CD4-positive, alpha-beta T cell treated with Interleukin-17A for 4 hours (primary cell): ENCODE data around the gene HOXD13.

Experiments
- DNase-seq: peaks from one replicate; pipeline ENCODE4 v3.0.0-alpha.2; 2020; ENCODE audit warnings: mixed read lengths

HOXD13 gene

DNA sequence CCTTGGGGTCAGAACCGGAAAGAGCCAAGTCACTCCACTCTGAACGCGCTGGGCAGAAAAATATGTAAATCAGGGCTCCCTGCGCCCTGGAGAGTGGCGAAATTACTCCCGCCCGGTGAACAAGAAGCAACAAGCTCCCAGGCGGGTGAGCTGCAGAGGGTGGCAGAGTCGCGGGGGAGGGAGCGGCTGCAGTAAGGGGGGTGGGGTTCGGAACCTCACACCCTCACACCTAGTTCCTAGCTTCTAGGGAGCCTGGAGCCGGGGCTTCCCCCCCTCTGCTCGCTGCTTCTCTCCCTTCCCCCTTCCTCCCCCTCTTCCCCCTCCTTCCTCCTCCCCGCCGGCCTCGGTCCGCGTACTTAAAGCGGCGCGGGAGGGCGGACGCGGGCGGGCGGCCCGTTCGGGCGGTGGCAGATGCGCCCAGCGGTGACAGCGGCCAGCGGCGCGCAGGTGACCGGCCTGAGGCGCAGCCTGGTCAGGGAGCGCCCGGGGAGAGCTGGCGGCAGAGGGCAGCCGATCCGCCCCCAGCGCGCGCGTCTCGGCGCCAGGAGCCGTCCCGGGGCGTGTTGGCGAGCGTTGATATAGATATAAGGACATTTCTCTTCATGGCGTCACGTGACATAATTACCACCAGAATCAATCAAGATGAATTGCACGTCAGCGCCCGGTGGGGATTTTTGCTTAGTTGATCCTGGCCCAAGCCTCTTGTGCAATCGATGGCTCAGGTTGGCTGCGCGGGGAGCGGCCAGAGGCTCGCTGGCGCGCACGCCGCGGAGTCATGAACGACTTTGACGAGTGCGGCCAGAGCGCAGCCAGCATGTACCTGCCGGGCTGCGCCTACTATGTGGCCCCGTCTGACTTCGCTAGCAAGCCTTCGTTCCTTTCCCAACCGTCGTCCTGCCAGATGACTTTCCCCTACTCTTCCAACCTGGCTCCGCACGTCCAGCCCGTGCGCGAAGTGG lies 14.3 kb downstream of the HOXD13 start, which contains the start of gene HOXD11:
Gene HOXD11 (plus strand): TSS at position 700 of the 959 bp plus-strand sequence. CDS start 76 bp downstream, at position 776.
- DNase-seq: no peak

GRCh38 chr2:176107731-176108181 lies 15.2 kb downstream of the HOXD13 start:
- DNase-seq: no peak

DNA sequence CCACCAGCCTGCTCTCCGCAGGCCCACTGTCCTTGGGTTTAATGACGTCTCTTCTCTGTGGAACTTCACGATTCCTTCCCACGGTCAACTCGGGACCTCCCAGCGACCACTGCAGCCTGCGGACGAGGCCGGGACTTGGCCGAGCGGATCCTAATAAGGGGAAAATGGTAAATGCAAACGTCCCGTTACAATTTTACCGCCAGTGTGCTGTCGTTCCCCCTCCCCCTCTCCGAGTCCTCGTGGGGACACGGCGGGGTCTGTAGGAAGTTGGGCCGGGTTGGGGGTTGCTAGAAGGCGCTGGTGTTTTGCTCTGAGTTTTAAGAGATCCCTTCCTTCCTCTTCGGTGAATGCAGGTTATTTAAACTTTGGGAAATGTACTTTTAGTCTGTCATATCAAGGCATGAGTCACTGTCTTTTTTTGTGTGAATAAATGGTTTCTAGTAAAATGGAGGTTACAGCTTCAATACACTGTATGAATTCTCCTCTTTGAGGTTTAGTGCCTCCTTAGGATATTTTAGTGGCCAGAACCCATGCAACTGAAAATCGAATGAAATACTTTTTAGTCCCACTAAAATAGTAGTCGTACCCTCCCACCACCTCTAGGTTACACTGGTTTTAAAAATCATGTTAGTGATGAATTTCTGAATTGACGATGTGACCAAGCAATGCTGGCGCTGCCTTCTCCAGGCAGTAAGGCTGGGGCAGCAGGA lies 16.8 kb downstream of the HOXD13 start:
- no peak for DNase-seq

- DNase-seq: no peak
Measured at GRCh38 chr2:176109946-176110345, 17.4 kb downstream of the HOXD13 start.

DNA sequence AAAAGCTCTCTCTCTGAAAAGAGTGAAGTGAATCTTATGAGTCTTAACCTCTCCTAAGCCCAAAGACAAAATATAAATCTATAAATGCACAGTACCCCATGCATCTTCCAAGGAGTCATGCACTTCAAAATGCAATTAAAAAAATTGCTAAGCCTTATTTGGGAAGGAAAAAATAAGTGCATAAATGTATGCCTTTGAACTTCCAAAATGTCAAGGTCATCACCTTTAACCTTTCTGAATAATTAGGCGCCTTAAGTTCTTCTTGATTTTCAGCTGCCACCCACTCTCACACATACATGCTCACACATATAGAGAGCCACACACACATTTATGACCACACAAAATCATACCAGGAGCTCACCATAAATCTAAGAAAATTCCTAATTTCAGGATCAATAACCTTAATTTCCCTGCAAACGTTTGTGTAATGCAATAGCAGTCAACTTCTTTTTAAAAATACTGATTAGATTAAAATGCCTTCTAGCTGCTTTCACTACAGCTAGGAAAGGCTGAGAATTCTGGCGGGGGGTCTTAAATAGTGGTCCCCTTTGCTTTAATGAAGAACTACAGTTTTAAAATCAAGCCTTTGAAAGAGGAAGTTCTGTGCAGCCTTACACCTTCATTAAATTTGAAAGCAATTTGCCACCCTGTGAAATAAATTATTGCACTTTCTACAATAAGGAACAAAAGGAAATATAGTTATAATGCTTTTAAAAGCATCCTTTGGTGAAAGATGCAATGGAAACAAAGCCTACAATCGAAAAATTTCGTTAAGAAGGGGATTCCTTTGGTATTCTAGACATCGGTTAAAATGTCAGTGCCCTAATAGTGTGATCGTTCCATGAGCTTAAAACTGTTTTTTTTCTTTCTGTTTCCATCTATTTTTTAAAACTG lies 18.1 kb downstream of the HOXD13 start:
- DNase-seq: no peak

GRCh38 chr2:176111309-176111663 lies 18.8 kb downstream of the HOXD13 start:
- DNase-seq: no peak

DNA sequence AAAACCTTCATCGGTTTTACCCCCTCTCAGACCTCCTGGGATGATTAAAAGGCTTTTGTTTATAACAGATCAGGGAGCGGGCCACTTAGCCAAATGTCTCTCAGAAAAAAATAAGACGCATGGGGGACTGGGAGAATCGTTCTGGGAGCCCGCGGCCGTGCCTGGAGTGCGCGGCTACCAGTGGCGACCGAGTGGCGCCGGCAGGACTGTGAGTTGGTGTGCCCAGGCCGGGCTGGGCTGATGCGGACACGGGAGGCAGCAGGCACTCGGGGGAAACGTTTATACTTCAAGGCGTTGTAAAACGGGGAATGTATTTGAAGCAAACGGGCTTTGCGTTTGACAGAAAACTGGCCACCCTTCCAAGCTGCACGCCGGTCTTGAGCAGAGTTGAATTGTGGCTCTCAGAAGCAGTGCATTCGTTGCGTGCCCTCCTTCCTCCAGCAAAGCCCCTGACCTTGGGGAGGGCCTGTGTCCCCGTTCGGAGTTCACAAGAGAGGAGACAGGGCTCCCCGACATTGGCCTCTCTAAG lies 19.4 kb downstream of the HOXD13 start:
- DNase-seq: no peak

DNA sequence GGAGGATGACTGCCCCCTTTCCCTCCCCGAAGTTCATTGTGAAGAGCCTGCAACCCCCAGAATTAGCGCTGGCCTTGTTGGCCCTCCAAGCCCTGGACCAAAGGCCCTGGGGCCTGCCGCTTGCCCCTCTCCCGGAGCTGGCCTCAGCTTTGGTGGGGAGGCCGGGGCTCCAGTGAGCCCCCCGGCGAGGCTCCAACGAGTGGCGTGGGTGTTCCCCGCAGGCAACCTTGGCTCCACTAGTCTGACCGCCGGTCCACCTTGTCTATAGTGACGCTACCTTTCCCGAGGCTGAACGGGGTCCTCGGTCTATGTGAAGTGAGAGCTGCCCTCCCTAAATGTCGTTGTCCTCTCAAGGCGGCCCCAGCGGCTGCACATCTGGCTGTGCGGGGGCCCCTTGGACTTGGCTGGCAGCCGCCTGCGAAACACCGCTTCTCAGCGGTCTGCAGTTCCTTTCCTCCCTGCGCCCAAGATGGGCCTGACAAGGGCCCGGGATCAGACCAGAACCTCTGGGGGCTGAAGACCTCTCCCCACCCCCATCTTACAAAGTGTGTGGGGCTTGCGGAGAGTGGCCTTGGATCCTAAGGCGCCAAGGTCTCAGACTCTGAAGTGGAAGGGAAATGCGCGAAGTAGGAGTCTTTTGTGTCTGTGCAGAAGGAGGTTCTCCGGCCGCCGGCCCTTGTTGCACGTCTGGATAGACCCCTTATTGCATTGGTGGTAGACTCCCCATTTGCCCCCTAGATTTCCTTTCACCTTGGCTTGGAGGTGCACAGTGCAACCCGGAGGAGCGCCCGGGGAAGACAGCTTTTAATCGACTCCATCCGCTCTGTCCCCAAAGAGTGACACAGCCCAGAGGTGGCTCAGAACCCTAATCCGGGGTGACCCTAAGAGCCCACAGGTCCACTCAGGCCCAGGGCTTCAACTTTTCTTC lies 20.1 kb downstream of the HOXD13 start:
- no peak for DNase-seq

- DNase-seq: no peak
Measured at GRCh38 chr2:176114120-176114929, 21.8 kb downstream of the HOXD13 start.

- DNase-seq: no peak
Measured at GRCh38 chr2:176114930-176115625, 22.6 kb downstream of the HOXD13 start.

GRCh38 chr2:176115883-176116813 lies 23.6 kb downstream of the HOXD13 start, which contains the start of gene HOXD10:
HOXD10 (plus strand) TSS chr2:176116778; CDS start chr2:176116834, 56 bp downstream.
- DNase-seq: no peak

DNA sequence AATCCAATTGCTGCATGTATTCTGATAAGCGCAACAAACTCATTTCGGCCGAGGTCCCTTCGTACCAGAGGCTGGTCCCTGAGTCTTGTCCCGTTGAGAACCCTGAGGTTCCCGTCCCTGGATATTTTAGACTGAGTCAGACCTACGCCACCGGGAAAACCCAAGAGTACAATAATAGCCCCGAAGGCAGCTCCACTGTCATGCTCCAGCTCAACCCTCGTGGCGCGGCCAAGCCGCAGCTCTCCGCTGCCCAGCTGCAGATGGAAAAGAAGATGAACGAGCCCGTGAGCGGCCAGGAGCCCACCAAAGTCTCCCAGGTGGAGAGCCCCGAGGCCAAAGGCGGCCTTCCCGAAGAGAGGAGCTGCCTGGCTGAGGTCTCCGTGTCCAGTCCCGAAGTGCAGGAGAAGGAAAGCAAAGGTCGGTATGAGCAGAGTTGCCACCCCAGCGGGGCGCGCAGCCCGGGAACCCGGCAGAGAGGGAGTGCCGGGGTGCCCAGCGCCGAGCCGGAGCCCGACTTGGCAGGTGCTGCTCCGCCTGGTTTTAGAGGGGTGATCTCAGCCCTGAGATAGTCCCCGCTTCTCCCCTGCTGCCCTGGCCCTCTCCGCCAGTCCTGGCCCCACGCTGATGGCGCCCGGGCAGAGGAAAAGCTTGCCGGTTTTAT lies 24.8 kb downstream of the HOXD13 start:
- no peak for DNase-seq

DNA sequence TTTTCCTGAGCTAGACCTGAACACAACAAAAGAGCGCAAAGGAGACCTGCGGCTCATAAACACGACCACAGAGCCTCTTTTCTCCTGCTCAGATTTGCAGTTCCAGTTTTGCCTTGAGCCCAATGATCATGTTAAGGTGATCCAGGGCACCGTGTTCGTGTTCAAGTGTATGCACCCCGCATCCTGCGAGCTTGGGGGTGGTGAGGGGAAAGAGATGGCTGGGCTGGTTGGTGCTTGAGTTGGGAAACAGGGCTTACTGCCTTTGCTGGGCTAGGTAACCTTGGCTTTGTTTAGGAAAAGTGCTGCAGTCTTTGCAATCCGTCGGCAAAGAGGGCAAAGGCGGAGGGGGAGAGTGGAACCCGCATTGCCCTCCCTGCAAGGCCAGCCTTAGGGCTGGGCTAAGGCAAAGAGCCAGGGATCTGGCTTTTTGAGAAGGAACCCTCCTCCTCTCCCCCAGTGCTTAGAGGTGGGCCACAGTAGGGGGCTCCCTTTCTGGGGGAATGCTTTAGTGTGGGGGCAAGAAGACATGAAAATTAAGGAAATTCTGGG lies 25.4 kb downstream of the HOXD13 start:
- no peak for DNase-seq

- DNase-seq: no peak
Measured at GRCh38 chr2:176118601-176119339, 26.2 kb downstream of the HOXD13 start.

- DNase-seq: no peak
Measured at GRCh38 chr2:176120364-176121189, 28.1 kb downstream of the HOXD13 start.
